Tibial artery (tissue), 4 donors: Measurements from ENCODE around the gene KRT37.

Experiments used
- DNase-seq, 2 donors: peaks; one replicate each; pipeline ENCODE4 v3.0.0-alpha.2; 2019
- H3K27ac ChIP-seq, 2 donors: fragments of 200-600 bp; sonication (generic) in 1 of 2; 1 replicate in 1 of 2; 2 replicates in 1 of 2; pipeline ENCODE4 v1.5.1; 2018 to 2019; ENCODE audit warnings: mild to moderate bottlenecking in 1 of 2
- H3K27me3 ChIP-seq, 2 donors: fragments of 200-600 bp; sonication (generic) in 1 of 2; one replicate each; pipeline versions ENCODE4 v1.5.1 to v1.6.0; 2016 to 2019
- H3K36me3 ChIP-seq, 3 donors: fragments of 200-600 bp; sonication (generic) in 2 of 3; one replicate each; pipeline ENCODE4 v1.5.1; 2016 to 2019; ENCODE audit warnings: mild to moderate bottlenecking in 2 of 3
- H3K4me1 ChIP-seq, 4 donors: fragments of 200-600 bp; sonication (generic) in 2 of 4; 1 replicate in 3 of 4; 2 replicates in 1 of 4; pipeline ENCODE4 v1.5.1; 2016 to 2019
- H3K4me3 ChIP-seq, 2 donors: fragments of 200-600 bp; sonication (generic) in 1 of 2; 1 replicate in 1 of 2; 2 replicates in 1 of 2; pipeline ENCODE4 v1.5.1; 2018 to 2019; ENCODE audit warnings: mild to moderate bottlenecking in 2 of 2
- H3K9me3 ChIP-seq, 3 donors: fragments of 200-600 bp; sonication (generic) in 1 of 3; one replicate each; pipeline ENCODE4 v1.5.1; 2016 to 2019
- intact Hi-C: fragments of 100-400 bp; cut with DNase I; formaldehyde crosslinking; loops from one replicate; pipeline ENCODE4 v1.15.0; 2023; ENCODE audit warnings: low total_unique reads
- TF ChIP-seq, protein P1 (sequence below), 2 experiments: fragments of 200-600 bp in 1 of 2; fragments of 450-650 bp in 1 of 2; IDR thresholded peaks; one replicate each; pipeline ENCODE4 v1.5.1; 2017 to 2019; ENCODE audit warnings: antibody characterized with exemption in 2 of 2, mild to moderate bottlenecking in 1 of 2, moderate library complexity in 1 of 2

The KRT37 gene

DNA sequence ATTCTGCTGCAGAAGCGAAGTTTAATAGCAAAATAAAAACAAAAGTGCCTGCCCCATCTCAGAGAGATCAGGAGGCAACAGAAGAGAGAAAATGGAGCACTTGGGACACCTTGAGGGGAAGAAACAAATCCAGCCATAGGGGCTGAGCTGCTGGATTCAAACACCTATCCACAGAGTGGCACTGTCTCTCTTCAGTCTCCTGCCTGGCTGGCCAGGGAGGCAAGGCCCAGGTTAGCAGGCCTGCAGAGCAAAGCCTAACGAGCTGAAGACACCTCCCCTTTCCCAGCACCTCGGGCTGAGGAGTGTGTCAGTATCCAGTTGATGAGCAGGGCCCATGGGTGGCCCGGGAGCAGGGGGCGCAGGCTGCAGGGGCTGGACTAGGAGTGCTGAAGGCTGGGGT, 18.2 kb downstream of the KRT37 start:
- no peak overlapping the region for H3K27ac ChIP-seq
- intact Hi-C loops, result no loop called here
- H3K4me1 ChIP-seq, result no peaks in the 10 kb centered on the region
- TF ChIP-seq, protein P1, sequence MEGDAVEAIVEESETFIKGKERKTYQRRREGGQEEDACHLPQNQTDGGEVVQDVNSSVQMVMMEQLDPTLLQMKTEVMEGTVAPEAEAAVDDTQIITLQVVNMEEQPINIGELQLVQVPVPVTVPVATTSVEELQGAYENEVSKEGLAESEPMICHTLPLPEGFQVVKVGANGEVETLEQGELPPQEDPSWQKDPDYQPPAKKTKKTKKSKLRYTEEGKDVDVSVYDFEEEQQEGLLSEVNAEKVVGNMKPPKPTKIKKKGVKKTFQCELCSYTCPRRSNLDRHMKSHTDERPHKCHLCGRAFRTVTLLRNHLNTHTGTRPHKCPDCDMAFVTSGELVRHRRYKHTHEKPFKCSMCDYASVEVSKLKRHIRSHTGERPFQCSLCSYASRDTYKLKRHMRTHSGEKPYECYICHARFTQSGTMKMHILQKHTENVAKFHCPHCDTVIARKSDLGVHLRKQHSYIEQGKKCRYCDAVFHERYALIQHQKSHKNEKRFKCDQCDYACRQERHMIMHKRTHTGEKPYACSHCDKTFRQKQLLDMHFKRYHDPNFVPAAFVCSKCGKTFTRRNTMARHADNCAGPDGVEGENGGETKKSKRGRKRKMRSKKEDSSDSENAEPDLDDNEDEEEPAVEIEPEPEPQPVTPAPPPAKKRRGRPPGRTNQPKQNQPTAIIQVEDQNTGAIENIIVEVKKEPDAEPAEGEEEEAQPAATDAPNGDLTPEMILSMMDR (IDR thresholded peaks at IDR 0.05), result no peak
- no peak overlapping the region for H3K4me3 ChIP-seq
- no peak for DNase-seq
- no peaks in the 10 kb centered on the region for H3K9me3 ChIP-seq
- H3K36me3 ChIP-seq, result no peaks in the 10 kb centered on the region
- no peaks in the 10 kb centered on the region for H3K27me3 ChIP-seq

DNA sequence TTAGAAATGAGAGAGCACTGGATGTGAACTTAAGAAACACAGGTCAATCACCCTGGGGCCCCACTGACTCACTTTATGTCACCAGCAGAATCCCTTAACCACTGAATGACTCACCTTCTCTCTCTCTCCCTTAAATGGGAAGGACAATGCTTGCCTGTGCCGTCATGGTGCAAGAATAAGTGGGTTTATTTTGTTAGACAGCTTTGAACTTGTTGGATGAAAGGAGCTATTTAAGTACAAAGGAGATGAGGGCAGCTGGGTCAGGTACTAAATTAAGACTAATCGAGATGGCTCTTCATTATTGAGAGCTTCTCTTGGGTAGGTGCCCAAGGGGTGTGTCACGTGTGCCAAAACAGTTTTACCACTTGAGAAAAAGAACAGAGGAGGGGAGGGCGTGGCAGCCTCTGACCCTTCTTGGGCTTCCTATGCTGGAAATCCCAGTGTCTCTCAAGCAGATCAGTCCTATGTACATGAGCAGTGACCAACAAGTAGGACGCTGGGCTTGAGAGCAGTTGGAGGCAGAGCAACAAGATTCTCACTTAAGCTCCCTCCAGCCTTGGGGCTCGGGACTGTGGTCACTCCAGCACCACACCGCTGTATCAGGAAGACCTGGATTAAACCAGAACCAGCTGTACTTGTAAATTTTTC, 20.2 kb downstream of the KRT37 start:
- TF ChIP-seq, protein P1 (IDR thresholded peaks at IDR 0.05), result no peak
- no peak overlapping the region for H3K4me3 ChIP-seq
- no peaks in the 10 kb centered on the region for H3K9me3 ChIP-seq
- DNase-seq, result no peak
- H3K4me1 ChIP-seq, result no peaks in the 10 kb centered on the region
- no peaks in the 10 kb centered on the region for H3K27me3 ChIP-seq
- H3K27ac ChIP-seq, result no peak overlapping the region
- intact Hi-C loops, result no loop called here
- H3K36me3 ChIP-seq, result no peaks in the 10 kb centered on the region

DNA sequence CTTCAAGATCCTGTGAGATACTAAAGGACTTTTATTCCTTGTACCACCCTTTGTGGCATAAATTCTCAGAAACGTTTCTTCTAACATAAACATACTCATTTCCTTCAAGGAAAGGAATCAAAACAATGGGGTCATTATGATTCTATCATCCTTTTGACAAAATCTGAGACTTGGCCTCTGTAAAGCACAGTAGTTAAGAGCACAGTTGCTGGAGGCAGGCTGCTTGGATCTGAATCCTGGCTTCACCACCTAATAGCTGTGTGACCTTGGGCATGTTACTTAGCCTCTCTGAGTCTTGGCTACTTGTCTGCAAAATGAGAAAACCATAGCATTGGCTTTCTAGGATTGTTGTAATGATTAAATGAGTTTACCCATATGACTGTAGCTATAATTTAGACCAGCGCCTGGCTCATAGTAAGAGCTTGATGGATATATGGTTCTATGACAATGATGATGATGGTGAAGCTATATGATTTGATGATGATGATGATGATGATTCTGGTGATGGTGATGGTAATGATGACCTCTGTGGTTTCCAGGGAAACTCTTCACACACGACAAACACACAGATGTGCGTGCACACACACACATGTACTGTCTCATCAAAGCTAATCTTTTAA, 20.9 kb downstream of the KRT37 start:
- intact Hi-C loops, result no loop called here
- no peak for DNase-seq
- H3K27me3 ChIP-seq, result peaks cover 0 to under 1% of the 10 kb centered on the region in 2 donors
- TF ChIP-seq, protein P1 (IDR thresholded peaks at IDR 0.05), result no peak
- H3K27ac ChIP-seq, result no peak overlapping the region
- no peaks in the 10 kb centered on the region for H3K36me3 ChIP-seq
- no peaks in the 10 kb centered on the region for H3K4me1 ChIP-seq
- no peak overlapping the region for H3K4me3 ChIP-seq
- H3K9me3 ChIP-seq, result no peaks in the 10 kb centered on the region

DNA sequence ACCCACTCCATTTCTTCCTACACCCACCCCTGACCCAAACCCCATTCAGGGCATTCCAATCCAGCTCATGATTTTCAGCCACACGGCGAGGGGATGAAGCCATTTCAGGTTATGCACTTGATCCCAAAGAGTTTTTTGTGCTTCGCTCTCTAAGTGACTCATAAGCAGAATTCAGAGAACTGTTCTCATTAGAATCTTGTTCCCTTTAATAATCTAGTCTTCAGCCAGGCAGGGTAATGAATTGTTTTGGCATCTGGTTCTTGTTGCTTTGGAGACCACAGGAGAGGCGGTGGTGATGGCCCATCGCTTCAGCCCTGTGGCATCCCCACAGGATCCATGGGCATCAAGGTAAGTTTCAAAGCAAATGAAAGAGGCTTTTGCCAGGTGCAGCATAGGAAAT, 22.2 kb downstream of the KRT37 start:
- TF ChIP-seq, protein P1 (IDR thresholded peaks at IDR 0.05), result no peak
- intact Hi-C loops, result no loop called here
- H3K27me3 ChIP-seq, result peaks cover 0 to 5% of the 10 kb centered on the region in 2 donors
- H3K36me3 ChIP-seq, result no peaks in the 10 kb centered on the region
- no peak for DNase-seq
- H3K4me1 ChIP-seq, result no peaks in the 10 kb centered on the region
- H3K9me3 ChIP-seq, result no peaks in the 10 kb centered on the region
- H3K4me3 ChIP-seq, result no peak overlapping the region
- H3K27ac ChIP-seq, result no peak overlapping the region

DNA sequence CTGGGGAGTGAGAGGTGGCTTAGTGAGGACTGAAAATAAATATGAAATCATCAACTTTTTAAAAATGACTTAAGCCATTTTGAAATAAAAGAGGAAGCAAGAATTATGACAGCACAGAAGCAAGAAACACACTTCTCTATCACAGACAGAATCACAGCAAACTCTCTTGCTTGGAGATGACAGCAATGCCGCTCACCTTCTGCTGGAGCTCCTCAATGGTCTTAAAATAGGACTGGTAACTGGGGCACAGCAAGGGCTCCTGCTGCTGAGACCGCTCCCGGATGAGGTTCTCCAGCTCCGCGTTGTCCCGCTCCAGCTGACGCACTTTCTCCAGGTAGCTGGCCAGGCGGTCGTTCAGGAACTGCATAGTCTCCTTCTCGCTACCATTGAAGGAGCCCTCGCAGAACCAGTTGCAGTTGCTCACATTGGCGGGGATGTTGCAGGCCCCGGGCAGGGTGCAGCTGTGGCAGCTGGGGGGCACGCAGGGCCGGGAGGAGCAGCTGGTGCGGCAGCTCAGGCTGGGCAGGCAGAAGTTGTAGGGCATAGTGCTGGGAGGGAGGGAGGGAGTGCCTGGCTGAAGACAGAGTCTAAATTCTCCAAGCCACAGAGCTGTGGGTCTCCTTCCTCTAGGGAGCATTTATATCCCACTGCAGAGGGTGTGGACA, 27.3 kb downstream of the KRT37 start, which contains the start of gene KRT31:
TSS of gene KRT31 (minus strand) at position 613 of the 665 bp plus-strand sequence. CDS start at position 544, 69 bp downstream.
- TF ChIP-seq, protein P1 (IDR thresholded peaks at IDR 0.05), result no peak
- no peak within 1 kb of the TSS for H3K4me3 ChIP-seq
- H3K4me1 ChIP-seq, result no peaks in the 10 kb centered on the region
- no peak for DNase-seq
- H3K9me3 ChIP-seq, result no peaks in the 10 kb centered on the region
- no peaks in the 10 kb centered on the region for H3K36me3 ChIP-seq
- no peak within 1 kb of the TSS for H3K27ac ChIP-seq
- H3K27me3 ChIP-seq, result peaks cover 0 to 5% of the 10 kb centered on the region in 2 donors
- intact Hi-C loops, result no loop called here
